ENCODE measurements around the gene PCGF5. TPM values are rescaled to one million over a fixed set of nuclear protein-coding genes. Genes with fewer than 3 reads are reported as not detected.

The PCGF5 gene
- total and polyA plus RNA-seq, 10 of the 15 experiments (the other 5 are each of a cell fraction or from before 2014, with no cell fraction given), result 33.2 to 79.7 (median 50.7) TPM

- TF ChIP-seq E4F1 (IDR thresholded peaks at IDR 0.05; ENCODE audit: borderline replicate concordance, partially characterized antibody) (no peak), ZZZ3 (IDR thresholded peaks at IDR 0.05; ENCODE audit: control insufficient read depth, insufficient read length, low read depth) (no peak), NFYA (IDR thresholded peaks at IDR 0.05; ENCODE audit: borderline replicate concordance, low read depth, low read length) (no peak), FOS (IDR thresholded peaks at IDR 0.05; ENCODE audit: borderline replicate concordance, extremely low read depth, insufficient read length) (no peak), IRF3 (IDR thresholded peaks at IDR 0.05) (no peak)
These were observed 29.2 kb downstream of the PCGF5 start (continued) for GRCh38 chr10:91249700-91250099.

- DNase-seq (ENCODE audit: low read depth, low spot score), result no peak
- Histone ChIP-seq H3K27ac (ENCODE audit: control insufficient read depth, insufficient read depth) (no peak overlapping the region), H3K4me3 (no peak overlapping the region), H3K4me1 (ENCODE audit: control insufficient read depth, insufficient read depth, low read length) (peaks cover 12% of the 10 kb centered on the region), H3K79me2 (ENCODE audit: control insufficient read depth, insufficient read depth, low read length) (peaks cover 2% of the 10 kb centered on the region; the same call in 1 of the 2 replicates), H4K20me1 (ENCODE audit: control insufficient read depth, insufficient read depth) (no peaks in the 10 kb centered on the region), H3K36me3 (ENCODE audit: control insufficient read depth in 2 of 2, insufficient read depth in 2 of 2, low read length in 1 of 2) (peaks cover 2 to 17% of the 10 kb centered on the region in 2 experiments), H2AFZ (ENCODE audit: control insufficient read depth, low read depth, low read length) (no peak overlapping the region), H3K4me2 (ENCODE audit: control insufficient read depth, insufficient read depth) (no peak overlapping the region), H3K9me3 (replicated peaks; ENCODE audit: control insufficient read depth, insufficient read depth, low read length) (peaks cover 6% of the 10 kb centered on the region), H3K9ac (ENCODE audit: control insufficient read depth, insufficient read depth, low read length) (no peak overlapping the region), H3K27me3 (replicated peaks in 1 of 2; ENCODE audit: control insufficient read depth in 2 of 2, insufficient read depth in 2 of 2, low read length in 1 of 2) (no peaks in the 10 kb centered on the region)
- intact Hi-C loops (cut with micrococcal nuclease; ENCODE audit: unreplicated experiment), result loop anchor here (2.0 to 5.0 kb wide), 2 partner anchors 148 to 162 kb away; no protein-coding TSS in a partner anchor
- FAIRE-seq, result no peak
- ChIA-PET POLR2A (interaction anchor here (0.6 to 2.1 kb wide), 12 partner anchors 9 to 1350 kb away, joined by 3 to 14 read pairs (median 5); no protein-coding TSS in a partner anchor), SMC1A (ENCODE audit: uncharacterized antibody, unreplicated experiment) (interaction anchor here (0.5 to 9.5 kb wide), 82 partner anchors 7 to 597 kb away, joined by 3 to 296 read pairs (median 5); partner anchors contain the start of genes ANKRD1, PCGF5 and RPP30), RAD21 (ENCODE audit: unreplicated experiment) (interaction anchor here (0.6 to 8.8 kb wide), 76 partner anchors 7 to 1596 kb away, joined by 3 to 203 read pairs (median 4); partner anchors contain the start of genes ANKRD1 and PCGF5), CTCF (interaction anchor here (0.6 to 9.6 kb wide), 76 partner anchors 9 to 500 kb away, joined by 3 to 289 read pairs (median 5); partner anchors contain the start of genes ANKRD1 and RPP30)
- BruUV-seq (replicated peaks), result no TSS peak
- 91% methylated on average over 1 of the region's 1 CpG for WGBS (ENCODE audit: insufficient coverage, insufficient replicate concordance, low lambda C conversion rate, missing lambda C conversion rate)
- in situ Hi-C loops (cut with MboI), result no loop called here
- ATAC-seq, result peak; percentile 47
- no peak for TF ChIP-seq E2F8 (IDR thresholded peaks at IDR 0.05; ENCODE audit: low read depth, partially characterized antibody)
- no peak for TF ChIP-seq CUX1 (IDR thresholded peaks at IDR 0.05; ENCODE audit: insufficient replicate concordance, low read depth, low read length)
- TF ChIP-seq KAT2A (conservative IDR thresholded peaks at IDR 0.05; ENCODE audit: control insufficient read depth, low read depth, low read length), result no peak
- no peak for TF ChIP-seq NFIC (IDR thresholded peaks at IDR 0.05; ENCODE audit: low read depth, low read length)
These were observed 29.9 kb downstream of the PCGF5 start for GRCh38 chr10:91250341-91250740.

Data from GM12878 (cell line).